ENCODE data around the gene TMTC4. TPM values are rescaled to one million over a fixed set of nuclear protein-coding genes. Genes with fewer than 3 reads are reported as not detected.

TMTC4 gene
- total RNA-seq, 1 donor from 2014 or later = 59.4 TPM

DNA sequence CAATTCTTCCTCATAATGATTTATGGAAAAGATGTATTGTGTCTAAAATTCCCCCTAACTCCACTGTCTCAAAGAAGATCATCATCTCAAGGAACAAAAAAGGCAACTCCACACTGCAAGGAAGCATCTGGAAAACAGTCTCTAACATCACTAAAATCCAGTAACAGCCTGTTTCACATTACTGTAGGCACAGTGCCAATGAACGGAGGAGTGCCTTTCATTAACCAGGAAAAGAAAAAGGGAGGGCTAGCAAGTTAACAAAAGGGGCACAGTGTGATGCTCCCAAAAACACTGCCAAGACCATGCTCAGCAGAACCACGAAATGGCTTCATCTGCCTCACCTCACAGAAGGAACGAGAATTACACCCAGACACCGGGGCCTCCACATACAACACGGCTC is 8.5 kb downstream of the TMTC4 start:
- Histone ChIP-seq H3K27ac (no peak overlapping the region), H3K4me3 (no peak overlapping the region), H3K4me1 (no peaks in the 10 kb centered on the region), H3K27me3 (no peaks in the 10 kb centered on the region), H4K20me1 (ENCODE audit: low read depth) (peaks cover 20% of the 10 kb centered on the region), H2AFZ (replicated peaks) (no peak overlapping the region), H3K4me2 (no peak overlapping the region), H3K79me2 (ENCODE audit: low read depth) (peaks cover 17% of the 10 kb centered on the region), H3K9ac (no peak overlapping the region), H3K36me3 (no peaks in the 10 kb centered on the region), H3K9me3 (ENCODE audit: low read depth) (no peaks in the 10 kb centered on the region), H3F3A (ENCODE audit: low read depth) (no peaks in the 10 kb centered on the region)
- no peak overlapping the region for H3K4me3 Mint-ChIP-seq
- no peaks in the 10 kb centered on the region for H3K27me3 Mint-ChIP-seq (ENCODE audit: insufficient read depth, low read depth)
- H3K9me3 Mint-ChIP-seq = no peaks in the 10 kb centered on the region
- H3K27ac Mint-ChIP-seq = peak overlapping the region; percentile 7
- H3K4me1 Mint-ChIP-seq = peaks cover 16% of the 10 kb centered on the region
- H3K36me3 Mint-ChIP-seq = peaks cover 50% of the 10 kb centered on the region
- no peak for TF ChIP-seq EZH2phosphoT487 (IDR thresholded peaks at IDR 0.05)
- TF ChIP-seq, protein P1, sequence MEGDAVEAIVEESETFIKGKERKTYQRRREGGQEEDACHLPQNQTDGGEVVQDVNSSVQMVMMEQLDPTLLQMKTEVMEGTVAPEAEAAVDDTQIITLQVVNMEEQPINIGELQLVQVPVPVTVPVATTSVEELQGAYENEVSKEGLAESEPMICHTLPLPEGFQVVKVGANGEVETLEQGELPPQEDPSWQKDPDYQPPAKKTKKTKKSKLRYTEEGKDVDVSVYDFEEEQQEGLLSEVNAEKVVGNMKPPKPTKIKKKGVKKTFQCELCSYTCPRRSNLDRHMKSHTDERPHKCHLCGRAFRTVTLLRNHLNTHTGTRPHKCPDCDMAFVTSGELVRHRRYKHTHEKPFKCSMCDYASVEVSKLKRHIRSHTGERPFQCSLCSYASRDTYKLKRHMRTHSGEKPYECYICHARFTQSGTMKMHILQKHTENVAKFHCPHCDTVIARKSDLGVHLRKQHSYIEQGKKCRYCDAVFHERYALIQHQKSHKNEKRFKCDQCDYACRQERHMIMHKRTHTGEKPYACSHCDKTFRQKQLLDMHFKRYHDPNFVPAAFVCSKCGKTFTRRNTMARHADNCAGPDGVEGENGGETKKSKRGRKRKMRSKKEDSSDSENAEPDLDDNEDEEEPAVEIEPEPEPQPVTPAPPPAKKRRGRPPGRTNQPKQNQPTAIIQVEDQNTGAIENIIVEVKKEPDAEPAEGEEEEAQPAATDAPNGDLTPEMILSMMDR (IDR thresholded peaks at IDR 0.05) = no peak
- no peak for TF ChIP-seq EZH2 (IDR thresholded peaks at IDR 0.05)
- no peak for DNase-seq (ENCODE audit: low spot score)

DNA sequence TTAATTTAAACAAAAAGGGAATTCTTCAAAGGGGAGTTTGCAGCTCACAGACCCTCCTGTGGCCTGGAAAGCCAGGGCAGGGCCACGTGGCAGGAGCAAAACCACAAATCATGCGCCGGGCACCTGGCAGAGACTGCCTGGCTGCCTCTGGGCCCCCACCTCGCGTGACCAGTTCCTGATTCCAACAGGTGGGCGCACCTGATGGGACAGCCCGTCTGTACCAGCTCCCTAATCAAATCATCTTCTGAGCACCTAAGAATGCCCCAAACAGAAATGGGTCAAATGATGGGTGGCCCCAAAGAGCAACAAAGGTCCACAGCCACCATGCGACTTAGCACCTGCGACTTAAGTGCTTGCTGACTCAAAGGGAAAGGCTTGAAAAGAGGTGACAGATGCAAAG is 9.2 kb downstream of the TMTC4 start:
- H3K27me3 ChIP-seq = no peaks in the 10 kb centered on the region
- no peak overlapping the region for H3K27ac ChIP-seq
- H3K9me3 ChIP-seq (ENCODE audit: low read depth) = no peaks in the 10 kb centered on the region
- no peaks in the 10 kb centered on the region for H3K4me1 ChIP-seq
- Mint-ChIP-seq H3K27ac (no peak overlapping the region), H3K4me1 (peaks cover 13% of the 10 kb centered on the region), H3K36me3 (peaks cover 52% of the 10 kb centered on the region), H3K27me3 (ENCODE audit: insufficient read depth, low read depth) (no peaks in the 10 kb centered on the region), H3K4me3 (no peak overlapping the region), H3K9me3 (no peaks in the 10 kb centered on the region)
- peaks cover 13% of the 10 kb centered on the region for H4K20me1 ChIP-seq (ENCODE audit: low read depth)
- peaks cover 10% of the 10 kb centered on the region for H3K79me2 ChIP-seq (ENCODE audit: low read depth)
- no peak overlapping the region for H3K4me2 ChIP-seq
- H2AFZ ChIP-seq (replicated peaks) = no peak overlapping the region
- no peak overlapping the region for H3K9ac ChIP-seq
- no peaks in the 10 kb centered on the region for H3F3A ChIP-seq (ENCODE audit: low read depth)
- H3K4me3 ChIP-seq = no peak overlapping the region
- TF ChIP-seq, protein P1 (IDR thresholded peaks at IDR 0.05) = no peak
- TF ChIP-seq EZH2 (IDR thresholded peaks at IDR 0.05) = no peak
- TF ChIP-seq EZH2phosphoT487 (IDR thresholded peaks at IDR 0.05) = no peak
- H3K36me3 ChIP-seq = no peaks in the 10 kb centered on the region
- DNase-seq (ENCODE audit: low spot score) = no peak

DNA sequence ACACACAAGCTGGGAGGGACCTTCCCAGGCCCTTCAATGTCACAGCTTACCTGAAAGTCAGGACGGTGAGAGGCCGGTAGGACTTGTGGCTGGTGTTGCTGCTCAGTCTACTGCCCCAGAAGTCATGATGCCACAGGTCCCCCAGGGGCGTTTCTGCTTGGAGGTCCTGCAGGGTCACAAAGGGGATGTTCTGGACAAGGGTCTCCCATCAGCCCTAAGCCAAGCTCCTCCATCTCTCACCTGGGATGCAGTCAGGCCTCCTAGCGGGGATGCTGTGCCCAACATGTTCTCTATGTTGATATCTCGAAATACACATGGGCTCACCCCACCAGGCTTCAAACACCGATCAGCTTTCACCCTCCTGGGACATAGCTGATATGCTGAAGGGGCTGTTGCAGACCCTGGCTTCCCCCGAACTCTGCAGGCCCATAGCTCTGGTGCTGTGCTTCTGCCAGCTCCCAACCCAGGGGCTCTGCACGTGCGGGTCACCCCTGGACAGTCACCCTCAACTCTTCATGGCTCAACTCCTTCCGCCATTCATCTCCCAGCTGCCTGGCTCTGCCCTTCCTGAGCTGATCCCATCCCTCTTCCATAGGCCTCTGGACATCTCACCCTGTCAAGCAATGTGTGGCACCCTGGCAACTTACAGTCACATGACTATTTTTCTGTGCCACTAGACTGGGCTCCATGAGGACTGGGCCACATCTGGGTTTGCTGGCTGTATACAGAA is 10.3 kb downstream of the TMTC4 start:
- Histone ChIP-seq H3K9ac (no peak overlapping the region), H3K27me3 (no peaks in the 10 kb centered on the region), H3K4me3 (no peak overlapping the region), H3K27ac (no peak overlapping the region), H3K36me3 (no peaks in the 10 kb centered on the region), H3K4me1 (no peaks in the 10 kb centered on the region), H4K20me1 (ENCODE audit: low read depth) (peaks cover 4% of the 10 kb centered on the region), H3K79me2 (ENCODE audit: low read depth) (no peaks in the 10 kb centered on the region), H3F3A (ENCODE audit: low read depth) (no peaks in the 10 kb centered on the region), H3K4me2 (no peak overlapping the region), H2AFZ (replicated peaks) (no peak overlapping the region), H3K9me3 (ENCODE audit: low read depth) (no peaks in the 10 kb centered on the region)
- Mint-ChIP-seq H3K36me3 (peaks cover 52% of the 10 kb centered on the region), H3K27ac (no peak overlapping the region), H3K4me3 (no peak overlapping the region), H3K9me3 (no peaks in the 10 kb centered on the region), H3K4me1 (peaks cover 10% of the 10 kb centered on the region), H3K27me3 (ENCODE audit: insufficient read depth, low read depth) (peaks cover 2% of the 10 kb centered on the region)
- DNase-seq (ENCODE audit: low spot score) = no peak
- TF ChIP-seq EZH2 (IDR thresholded peaks at IDR 0.05) = no peak
- no peak for TF ChIP-seq EZH2phosphoT487 (IDR thresholded peaks at IDR 0.05)
- TF ChIP-seq, protein P1 (IDR thresholded peaks at IDR 0.05) = no peak
